ENCODE results near the gene DPT.

DPT gene

GRCh38 chr1:168673974-168674683 lies 54.9 kb downstream of the DPT start:
- intact Hi-C loops (cut with DNase I), result no loop called here
- DNase-seq, result peak in 1 of 10 donors; percentile 27

GRCh38 chr1:168672278-168672677 lies 56.7 kb downstream of the DPT start:
- intact Hi-C loops (cut with DNase I), result no loop called here
- DNase-seq, result no peak

- intact Hi-C loops (cut with DNase I), result no loop called here
- no peak for DNase-seq
Observed at GRCh38 chr1:168671782-168672181, 57.2 kb downstream of the DPT start.

- intact Hi-C loops (cut with DNase I), result no loop called here
- DNase-seq, result no peak
Observed at GRCh38 chr1:168665975-168666374, 63.0 kb downstream of the DPT start.

DNA sequence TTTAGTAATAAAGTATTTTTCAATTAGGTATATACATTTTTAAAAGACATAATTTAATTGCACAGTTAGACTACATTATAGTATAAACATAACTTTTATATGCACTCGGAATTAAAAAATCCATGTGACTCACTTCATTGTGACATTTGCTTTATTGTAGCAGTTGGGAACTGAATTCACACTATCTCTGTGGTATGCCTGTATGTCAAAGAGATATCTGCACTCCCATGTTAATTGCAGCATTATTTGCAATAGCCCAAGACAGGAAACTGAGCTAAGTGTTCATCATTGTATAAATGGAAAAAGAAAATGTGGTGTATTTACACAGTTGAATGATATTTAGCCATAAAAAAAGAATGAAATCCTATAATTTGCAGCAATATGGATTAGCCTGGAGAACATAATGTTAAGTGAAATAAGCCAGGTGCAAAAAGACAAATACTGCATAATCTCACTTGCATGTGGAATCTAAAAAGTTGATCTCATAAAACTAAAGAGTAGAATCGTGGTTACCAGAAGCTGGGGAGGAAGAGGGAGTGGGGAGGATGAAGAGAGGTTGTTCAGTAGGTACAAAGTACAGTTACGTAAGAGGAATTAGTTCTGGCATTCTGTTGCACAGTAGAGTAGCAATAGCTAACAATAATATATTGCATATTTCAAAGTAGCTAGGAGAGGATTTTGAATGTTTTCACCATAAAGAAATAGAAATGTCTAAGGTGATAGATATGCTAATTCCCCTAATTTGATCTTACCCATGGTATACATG lies 64.8 kb downstream of the DPT start:
- intact Hi-C loops (cut with DNase I), result no loop called here
- DNase-seq, result no peak

- intact Hi-C loops (cut with DNase I), result no loop called here
- DNase-seq, result no peak
Observed at GRCh38 chr1:168656485-168656884, 72.5 kb downstream of the DPT start.

- intact Hi-C loops (cut with DNase I), result no loop called here
Observed at GRCh38 chr1:168654198-168654915, 74.6 kb downstream of the DPT start.

GRCh38 chr1:168653567-168653966 lies 75.4 kb downstream of the DPT start:
- intact Hi-C loops (cut with DNase I), result no loop called here
- DNase-seq, result peak in 6 of 10 donors; percentile 10 to 85 (median 50)

More at GRCh38 chr1:168654198-168654915, 74.6 kb downstream of the DPT start:
- DNase-seq, result no peak

DNA sequence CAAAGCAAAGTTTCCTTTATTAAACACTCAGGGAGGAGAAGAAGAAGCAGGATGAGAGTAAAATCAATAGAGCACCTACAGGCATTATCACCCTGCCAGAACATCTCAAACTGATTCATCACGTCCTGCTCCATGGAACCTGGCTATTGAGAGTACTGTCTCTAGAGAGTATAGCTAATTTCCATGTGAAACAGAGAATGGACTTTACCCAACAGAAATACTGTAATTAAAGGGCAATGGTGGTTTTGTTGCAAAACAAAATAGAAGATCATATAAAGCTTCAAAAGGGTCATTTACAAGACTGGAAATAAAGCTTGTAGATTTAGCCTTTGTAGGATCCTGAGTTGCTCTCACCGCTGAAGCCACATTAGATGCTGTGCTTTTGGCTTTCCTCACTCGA lies 83.3 kb downstream of the DPT start:
- intact Hi-C loops (cut with DNase I), result no loop called here
- no peak for DNase-seq

All from posterior cingulate gyrus (tissue), 11 donors.